Activated CD8-positive, alpha-beta memory T cell treated with anti-CD3 and anti-CD28 coated beads, Interleukin-2, amount 50 U/mL, for 4 hours (primary cell): ENCODE results near the gene ZBTB21.
"Not testable (repeated sequence)": the region's sequence is repeated elsewhere in the genome, so short reads cannot be mapped to it uniquely, and the experiment has no call there.

ENCODE experiments used
- DNase-seq: peaks from one replicate; pipeline ENCODE4 v3.0.0-alpha.2; 2020

The ZBTB21 gene

DNA sequence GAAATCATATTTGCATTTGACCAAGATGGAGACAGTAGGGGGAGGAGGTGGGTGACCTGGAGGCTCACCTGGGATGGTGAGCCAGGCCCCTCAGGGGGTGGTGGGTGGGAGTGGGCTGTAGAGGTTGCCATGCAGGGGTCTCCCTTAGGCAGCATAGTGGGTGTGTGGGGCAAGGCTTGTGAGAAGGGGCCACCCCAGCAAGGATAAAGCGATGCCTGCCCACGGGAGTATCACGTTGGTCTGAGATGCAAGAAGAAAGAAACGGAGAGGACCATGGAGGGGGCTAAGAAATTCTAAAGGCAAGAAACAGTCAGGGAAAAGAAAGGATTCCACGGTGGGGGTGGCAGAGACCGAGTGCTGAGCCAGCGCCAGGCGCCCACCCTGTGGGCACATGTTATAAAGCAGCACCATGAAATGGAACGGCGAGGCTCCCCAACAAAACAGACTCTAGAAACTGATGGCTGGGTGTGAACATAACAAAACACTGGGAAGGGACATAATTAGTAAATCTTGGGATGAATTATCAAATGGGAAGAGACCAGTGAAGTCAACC is 44.6 kb downstream of the ZBTB21 start:
- DNase-seq = no peak

DNA sequence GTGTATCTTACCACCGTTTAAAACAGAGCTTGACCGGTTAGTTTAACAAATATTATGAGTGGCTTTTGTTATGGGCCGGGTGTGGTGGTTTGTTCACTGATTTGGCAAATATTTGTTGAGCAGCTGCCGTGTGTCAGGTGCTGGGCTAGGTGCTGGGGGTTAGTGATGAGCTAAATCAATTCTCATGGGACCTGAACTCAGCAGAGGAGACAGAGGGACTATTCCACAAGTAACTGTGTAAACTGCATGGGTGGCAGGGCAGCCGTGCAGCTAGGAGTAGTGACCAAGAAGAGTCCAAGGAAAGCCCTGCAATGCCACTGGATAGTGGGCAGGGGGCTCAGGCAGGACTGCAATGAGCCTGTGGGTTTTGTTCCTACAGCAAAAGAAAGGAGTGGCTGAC is 45.1 kb downstream of the ZBTB21 start:
- no peak for DNase-seq

DNA sequence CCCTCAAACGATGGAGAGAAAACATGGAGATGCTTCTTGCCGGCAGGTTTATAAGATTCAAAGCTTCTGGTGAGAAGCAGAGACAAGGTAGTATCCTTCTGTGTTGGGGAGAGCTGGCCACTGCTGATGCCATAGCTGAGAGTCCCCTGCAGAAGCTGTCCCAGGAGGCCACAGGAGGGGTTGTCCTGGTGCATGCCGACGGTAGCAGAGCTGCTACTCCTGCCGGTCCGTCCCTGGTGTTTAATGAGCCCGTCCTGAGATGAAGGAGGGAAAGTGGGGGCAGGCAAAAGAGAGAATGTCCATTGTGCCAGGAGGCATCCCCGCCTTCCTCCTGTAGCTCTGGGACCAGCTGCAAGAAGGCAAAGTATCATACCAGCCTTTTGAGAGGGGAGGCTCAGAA is 46.0 kb downstream of the ZBTB21 start:
- DNase-seq = no peak

DNA sequence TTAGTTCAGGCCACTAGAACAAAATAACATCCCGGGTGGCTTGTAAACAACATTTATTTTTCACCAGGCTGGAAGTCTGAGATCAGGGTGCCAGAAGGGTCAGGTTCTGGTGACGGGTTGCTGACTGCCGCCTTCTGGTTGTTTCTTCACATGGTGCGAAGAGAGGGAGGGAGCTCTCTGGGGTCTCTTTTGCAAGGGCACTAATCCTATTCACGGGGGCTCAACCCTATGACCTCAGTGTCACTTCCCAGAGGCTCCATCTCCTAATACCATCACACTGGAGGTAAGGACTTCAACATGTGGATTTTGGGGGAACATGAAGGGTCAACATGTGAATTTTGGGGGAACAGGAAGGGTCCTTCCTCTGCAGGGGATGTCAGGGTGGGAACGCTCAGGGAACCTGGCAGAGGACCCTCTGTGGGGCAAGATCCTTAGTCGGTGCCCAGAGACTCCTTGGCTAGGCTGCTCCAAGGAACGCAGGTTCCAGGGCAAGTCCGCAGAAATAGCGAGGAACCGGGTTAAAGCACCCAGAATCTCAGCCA is 47.7 kb downstream of the ZBTB21 start:
- no peak for DNase-seq

DNA sequence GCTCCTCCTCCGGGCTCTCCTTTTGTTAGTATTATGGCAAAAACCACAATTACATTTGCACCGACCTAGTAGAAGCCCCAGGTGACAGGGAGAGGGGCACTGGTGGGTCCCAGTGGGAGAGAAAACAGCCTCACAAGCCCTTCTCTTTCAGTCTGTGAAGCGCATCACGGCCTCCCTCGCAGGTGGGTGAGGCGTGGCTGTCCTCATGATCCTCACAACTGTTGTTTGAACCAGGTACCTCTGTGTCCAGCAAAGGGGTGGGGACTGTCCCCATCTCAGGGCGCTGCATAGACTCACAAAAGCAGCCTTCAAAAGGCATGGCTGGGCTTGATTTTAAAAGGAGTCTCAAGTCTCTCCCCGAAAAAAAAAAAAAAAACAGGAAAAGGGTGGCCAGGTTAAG is 48.4 kb downstream of the ZBTB21 start:
- DNase-seq = no peak

DNA sequence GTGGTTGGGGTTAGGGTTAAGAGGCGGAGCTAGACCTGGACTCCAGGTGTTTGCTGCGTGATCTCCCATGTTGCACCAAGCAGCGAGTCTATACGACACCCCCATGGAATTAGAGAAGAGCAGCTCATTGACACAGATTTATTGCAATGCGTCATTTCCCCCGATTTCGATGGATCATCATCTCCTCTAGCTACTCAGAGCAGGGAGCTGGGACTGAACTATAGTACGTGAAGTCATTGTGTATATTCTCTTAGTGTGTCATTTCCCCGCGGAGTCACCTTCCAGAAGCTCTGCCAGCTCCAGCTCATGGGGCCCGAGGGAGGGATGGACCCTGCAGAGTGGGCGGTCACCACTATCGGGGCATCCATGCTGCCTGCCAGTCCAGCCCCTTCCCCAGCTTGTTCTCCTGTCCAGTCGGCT is 48.9 kb downstream of the ZBTB21 start:
- no peak for DNase-seq

DNA sequence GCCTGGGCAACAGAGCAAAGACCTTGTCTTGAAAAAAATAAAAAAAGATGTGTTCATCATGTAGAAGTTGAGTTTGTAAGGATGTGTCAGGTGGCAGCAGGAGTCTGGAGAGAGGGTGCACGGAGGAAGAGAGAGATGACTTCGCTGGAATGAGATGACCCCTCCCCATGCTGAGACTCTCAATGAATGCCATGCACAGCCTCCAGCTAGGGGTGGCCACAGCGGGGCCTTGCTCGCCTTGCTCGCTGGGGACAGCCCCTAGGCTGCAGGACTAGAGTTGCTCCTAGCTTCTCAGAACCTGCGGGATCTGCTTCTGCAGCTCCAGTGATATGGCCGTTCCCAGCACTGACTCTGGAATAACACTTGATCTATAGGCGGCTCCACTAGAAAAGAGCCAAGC is 49.8 kb downstream of the ZBTB21 start:
- DNase-seq = no peak

DNA sequence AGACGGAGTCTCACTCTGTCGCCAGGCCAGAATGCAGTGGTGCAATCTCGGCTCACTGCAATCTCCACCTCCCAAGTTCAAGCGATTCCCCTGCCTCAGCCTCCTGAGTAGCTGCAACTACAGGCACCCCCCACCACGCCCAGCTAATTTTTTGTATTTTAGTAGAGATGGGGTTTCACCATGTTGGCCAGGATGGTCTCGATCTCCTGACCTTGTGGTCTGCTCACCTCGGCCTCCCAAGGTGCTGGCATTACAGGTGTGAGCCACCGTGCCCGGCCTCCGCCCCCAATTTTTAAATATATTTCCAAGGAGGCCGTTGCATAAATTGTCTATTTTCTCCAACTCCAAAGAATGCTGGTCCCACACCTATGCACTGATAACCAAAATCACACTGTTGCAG is 50.5 kb downstream of the ZBTB21 start:
- DNase-seq = not testable (repeated sequence)

DNA sequence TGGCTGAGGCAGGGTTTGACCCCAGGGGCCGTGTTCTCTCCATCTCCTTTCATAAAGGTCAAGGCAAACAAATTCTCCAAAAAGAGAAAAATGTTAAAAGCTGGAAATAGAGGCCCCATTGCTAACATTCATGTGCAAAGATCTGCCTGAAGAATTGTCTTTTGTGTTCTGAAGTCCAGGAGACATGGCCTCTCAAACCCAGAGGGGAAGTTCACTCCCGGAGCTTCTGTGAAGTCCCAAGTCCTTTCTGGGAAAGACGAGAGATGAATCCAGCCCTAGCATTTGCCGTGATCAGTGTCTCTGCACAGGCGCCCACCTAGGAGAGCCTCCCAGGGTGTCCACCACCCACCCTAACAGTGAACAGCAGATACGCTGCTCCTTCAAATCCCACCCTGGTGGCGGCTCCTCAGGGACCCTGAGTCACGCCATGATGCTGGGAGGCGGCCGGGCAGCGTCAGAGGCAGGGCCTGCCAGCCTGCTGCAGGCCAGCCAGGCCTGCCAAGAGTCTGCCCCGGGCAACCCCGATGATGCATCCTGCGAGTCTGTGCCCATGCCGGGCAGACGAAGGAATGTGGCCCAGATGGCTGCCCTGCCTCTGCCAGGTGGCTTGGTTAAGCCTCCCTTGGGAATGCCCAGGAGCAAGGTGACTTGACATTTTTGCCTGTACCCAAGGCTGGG is 51.1 kb downstream of the ZBTB21 start:
- no peak for DNase-seq

DNA sequence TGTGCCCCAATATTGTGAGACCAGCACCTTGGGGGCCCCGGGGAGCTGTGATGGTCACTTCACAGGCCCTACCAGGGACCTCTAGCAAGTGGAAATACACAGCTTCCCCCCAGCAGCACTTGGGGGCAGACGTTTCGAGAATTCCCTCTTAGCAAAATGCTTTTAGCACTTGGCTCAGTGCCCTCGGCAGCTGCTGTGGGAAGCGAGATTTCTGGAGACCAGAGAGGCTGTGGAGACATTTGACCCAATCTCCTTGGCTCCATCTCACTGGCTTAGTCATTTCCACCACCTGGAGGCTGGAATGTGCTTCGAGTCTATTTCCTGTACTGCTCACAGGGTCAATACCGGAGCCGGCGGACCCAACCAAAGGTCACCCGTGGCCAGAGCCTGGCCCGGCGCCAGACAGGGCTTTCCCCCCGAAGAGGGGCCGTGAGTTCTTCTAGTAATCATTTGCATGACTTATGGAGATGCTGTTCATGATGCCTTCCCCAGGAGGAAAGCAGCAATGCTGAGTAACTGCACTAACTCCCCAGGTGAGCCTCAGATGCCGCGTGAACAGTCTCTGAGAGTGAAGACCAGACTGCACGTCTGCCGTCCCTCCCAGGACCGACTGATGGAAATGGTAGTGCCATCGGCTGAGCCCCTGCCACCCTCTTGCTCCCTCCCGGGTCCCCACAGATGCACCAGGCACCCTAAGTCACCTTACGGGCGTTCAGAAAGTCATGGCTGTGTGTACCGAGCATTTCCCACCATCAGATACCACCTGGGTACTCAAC is 52.0 kb downstream of the ZBTB21 start:
- no peak for DNase-seq

DNA sequence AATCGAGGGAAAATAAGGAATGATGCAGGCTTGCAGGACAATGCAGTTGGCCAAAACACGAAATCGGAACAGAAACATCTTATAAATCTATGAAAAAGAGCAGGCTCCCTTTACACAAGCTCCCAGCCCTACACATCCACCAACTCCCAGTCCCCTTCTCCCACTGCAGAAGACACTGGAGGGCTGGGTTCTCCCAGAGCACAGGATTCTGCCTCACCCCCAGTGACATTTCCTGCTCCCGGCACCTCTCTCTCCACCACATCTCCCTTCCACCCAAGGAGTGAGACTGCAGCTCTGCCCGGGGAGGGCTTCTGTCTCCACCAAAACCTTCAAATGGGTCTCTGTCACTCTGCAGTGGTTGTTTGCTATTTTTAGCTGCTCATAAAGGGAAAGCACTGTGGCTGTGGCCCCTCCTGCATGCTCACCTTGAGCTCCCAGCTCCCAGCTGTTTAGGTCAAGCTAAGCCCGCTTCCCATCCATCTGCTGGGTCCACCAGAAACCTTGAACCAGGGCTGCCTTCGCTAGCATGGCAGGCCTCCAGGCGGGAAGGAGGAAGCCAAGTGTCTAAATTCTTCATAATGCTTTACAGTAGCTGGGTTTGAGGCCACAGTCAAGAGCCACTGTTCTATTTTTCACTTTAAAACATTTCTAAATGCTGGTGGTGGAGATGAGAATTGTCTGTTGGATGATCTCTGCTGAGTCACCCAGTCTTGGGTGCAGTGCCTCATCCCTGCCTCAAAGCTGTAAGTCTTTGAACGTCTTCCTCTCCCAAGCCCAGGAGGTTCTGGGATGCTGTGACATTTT is 53.0 kb downstream of the ZBTB21 start:
- DNase-seq = no peak

DNA sequence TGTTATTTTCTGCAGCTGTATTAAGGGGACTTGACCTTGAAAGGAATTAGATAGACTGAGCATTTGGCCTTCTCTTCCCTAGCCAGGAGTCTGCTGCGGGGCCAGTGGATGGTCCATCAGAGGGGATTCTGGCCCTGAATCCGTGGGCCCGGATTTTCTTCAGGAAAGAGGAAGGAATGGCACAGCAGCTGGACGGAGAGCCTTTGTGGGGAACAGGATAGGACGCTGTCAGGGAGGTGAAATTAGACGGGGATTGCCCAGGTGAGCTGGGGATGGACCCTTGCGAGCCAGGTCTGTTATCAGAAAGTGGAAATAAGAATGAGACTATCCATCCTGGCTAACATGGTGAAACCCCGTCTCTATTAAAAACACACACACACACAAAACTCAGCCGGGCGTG is 54.6 kb downstream of the ZBTB21 start:
- no peak for DNase-seq

DNA sequence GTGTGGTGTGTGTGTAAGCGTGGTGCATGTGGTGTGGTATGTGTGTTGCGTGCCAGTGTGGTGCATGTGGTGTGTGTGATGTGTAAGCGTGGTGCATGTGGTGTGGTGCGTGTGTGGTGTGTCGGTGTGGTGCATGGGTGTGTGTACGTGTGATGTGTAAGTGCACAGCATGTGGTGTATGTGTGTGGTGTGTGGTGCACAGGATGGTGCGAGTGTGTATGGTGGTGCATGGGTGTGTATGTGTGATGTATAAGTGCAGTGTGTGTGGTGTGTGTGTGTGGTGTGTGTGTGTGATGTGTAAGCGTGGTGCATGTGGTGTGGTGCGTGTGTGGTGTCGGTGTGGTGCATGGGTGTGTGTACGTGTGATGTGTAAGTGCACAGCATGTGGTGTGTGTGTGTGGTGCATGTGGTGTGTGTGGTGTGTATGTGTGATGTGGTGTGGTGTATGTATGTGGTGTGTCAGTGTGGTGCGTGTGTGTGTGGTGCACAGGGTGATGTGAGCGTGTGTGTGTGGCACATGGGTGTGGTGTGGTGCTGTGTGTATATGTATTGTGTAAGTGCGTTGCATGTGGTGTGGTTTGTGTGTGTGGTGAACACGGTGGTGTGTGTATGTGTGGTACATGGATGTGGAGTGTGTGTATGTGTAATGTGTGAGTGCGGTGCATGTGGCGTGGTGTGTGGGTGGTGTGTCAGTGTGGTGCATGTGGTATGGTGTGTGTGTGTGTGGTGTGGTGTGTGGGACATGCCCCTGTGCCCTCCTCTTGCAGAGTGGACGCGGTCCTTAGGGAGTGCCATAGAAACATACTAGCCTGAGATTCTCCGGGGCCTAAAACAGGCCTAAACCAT is 55.3 kb downstream of the ZBTB21 start:
- no peak for DNase-seq

DNA sequence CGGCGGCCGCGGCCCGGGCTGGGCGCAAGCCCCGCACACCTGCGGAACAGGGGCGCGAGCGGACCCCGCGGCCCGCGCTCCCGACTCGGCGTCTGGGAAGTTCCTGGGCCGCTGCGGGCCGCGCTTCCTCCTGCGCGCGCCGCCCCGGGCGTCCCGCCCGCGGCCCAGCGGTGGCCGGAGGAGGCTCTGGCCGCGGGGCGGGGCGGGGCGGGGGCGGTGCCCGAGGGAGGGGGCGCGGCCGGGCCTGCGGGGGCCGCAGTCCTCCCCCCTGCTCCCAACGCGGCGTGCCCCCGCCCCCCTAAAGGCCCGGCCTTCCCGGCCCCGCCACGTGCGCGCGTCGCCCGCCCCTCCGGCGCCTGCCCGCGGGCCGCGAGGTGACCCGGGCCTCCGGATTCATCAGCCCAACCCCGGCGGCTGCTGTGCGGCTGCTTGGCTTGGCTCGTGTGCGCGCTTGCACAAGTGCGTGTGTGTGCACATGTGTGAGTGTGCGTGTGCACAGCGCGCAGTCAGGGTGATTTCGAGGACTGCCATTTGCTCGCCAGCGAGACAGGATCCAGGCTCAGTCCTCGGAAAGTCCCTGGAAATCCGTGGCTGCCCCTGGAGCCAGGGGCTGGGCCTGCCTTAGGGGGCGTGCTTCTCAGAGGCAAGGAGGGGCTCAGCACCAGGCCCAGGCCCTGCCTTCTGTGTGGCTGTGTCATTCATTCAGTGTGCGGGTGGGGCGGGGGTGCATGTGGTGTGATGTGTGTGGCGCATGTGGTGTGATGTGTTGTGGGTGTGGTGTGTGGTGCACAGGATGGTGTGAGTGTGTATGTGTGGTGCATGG is 56.1 kb downstream of the ZBTB21 start, which contains the start of gene C2CD2:
Gene C2CD2, minus strand, starts transcription at position 188 of the 823 bp plus-strand sequence. CDS start 370 bp downstream, outside the sequence.
- no peak for DNase-seq

DNA sequence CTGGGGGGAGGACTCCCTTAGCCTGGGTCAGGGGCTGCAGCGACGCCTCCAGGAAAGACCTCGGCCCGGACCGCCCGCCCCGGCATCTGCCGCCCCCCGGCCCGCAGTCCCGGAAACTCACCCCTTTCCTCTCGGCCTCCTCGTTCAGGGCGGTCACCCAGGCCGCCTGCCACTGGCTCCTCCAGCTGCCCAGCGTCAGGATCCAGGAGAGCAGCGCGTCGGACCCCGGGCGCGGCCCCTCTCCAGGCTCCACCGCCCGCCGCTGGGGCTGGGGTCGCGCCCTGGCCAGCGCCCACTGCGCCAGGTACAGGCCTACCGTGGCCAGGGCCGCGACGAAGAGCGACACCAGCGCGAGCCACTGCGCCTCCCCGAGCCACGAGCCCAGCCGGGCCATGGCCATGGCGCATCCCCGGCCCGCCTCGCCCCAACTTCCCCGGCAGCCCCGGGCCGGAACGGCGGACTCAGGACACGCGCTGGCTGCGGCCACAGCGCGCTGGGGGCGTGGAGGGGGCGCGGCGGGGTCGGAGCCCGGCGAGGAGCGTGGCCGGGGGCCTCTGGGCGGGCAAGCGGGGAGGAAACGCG is 56.8 kb downstream of the ZBTB21 start:
- DNase-seq = no peak

DNA sequence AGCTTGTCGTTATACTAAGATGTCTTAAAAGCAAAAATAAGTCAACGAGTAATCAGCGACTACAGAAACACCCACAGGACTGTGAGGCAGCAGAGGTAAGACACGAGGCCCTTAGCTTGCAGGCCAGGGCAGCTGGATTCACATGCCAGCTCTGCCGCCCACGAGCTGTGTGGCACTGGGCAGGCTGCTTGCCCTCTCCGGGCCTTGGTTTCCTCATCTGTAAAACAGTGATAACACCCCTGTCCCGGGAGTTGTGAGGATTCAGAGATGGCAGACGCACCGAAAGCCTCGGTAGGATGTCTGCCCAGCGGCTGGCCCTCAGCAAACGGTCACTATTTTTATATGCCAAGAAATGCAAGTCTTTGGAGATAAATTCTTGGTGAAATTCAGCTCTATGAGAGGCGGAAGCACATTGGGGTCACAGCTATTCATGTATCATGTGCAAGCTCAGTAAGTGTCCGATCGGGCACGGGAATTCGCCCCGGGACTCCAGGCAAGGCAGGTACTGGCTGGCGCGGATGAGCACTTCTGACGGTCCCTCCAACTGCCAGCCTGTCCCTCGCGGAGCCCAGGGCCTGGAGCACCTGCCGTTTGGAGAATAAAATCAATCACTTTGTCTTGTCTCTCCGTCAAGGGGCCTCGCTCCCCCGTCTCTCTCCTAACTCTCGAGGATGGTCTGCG is 57.5 kb downstream of the ZBTB21 start:
- no peak for DNase-seq

DNA sequence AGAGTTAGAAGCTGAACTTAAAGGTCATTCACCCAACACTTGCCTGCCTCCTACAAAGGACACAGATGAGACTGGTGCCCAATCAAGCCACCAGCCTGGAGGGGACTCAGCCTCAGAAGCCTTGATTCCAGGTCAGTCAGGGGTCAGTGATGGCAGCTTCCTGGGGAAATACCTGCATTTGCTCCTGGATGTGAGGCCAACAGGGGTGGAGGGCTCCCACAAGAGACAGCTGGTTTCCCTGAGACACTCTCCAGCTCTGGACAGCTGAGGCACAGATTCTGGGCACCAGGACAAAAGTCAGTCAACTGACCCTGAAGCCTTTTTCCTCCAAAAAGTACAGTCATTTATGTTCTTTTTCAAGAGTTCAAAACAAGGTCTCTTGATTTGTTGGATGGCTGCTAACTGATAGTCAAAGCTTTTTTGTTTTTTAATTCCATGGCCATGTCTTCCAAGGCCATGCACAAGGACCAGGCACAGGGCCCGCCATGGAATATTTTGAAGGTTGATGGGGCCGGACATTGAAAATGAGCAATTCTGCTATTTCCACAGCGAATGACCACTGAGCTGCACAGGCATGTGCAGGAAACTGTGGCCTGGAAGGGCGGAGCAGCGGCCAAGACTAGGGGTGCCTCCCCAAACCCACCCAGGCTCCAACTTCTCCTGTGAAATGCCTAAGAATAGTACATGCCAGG is 58.1 kb downstream of the ZBTB21 start:
- DNase-seq = no peak

DNA sequence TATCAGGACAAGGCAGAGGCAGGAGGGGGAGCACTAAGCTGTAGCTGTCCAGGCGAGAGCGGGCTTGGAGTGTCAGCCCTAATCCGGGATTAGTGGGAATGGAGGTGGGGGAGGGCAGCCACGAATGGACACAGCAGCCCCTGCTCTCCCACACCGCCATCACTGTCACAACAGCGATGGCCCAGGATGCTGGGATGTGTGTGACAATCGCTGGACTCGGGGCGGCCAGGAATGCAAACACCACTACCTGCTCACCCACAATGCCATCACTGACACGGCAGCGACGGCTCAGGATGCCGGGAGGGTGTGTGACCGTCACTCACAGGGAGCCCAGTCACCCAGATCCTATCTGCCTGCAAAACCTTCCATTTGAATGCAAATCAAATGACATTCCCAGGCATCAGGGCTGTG is 59.2 kb downstream of the ZBTB21 start:
- no peak for DNase-seq

DNA sequence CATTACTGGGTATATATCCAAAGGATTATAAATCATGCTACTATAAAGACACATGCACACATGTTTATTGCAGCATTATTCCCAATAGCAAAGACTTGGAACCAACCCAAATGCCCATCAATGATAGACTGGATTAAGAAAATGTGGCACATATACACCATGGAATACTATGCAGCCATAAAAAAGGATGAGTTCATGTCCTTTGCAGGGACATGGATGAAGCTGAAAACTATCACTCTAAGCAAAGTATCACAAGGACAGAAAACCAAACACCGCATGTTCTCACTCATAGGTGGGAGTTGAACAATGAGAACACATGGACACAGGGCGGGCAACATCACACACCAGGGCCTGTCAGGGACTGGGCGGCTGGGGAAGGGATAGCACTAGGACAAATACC is 60.5 kb downstream of the ZBTB21 start:
- not testable (repeated sequence) for DNase-seq
